ENCODE data around the gene RAP1A.

DNA sequence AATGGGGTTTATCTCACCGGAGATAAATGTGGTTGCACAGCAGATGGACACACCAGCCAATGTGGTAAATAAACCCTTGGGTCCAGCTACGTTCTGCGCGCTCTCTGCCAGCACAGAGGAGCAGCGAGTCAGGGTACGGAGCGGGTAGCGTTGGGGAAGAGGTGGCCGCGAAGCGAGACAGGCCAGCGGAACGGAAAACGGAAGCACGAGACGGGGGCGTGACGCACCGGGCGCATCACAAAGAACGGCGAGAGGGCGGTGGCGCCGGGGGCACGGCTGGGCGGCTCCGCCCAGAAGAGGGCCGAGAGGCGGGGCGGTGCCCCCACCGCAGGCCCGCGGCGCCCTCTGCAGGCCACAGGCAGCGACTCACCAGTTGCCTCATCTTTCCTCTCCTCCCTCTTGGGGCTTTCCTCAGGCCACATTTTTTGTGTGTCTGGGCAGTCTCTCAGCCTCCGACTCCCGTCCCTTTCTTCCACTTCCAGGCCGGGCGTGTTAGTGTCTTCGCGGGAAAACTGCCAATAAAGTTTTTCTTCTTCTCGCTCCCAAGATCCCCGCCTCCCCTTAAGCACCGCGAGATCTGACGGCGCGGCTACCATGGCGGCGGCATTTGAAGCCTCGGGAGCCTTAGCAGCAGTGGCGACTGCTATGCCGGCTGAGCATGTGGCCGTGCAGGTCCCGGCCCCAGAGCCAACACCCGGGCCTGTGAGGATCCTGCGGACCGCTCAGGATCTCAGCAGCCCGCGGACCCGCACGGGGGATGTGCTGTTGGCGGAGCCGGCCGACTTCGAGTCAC, 135.9 kb downstream of the RAP1A start, which contains the start of gene DDX20:
- TF ChIP-seq, protein P1, sequence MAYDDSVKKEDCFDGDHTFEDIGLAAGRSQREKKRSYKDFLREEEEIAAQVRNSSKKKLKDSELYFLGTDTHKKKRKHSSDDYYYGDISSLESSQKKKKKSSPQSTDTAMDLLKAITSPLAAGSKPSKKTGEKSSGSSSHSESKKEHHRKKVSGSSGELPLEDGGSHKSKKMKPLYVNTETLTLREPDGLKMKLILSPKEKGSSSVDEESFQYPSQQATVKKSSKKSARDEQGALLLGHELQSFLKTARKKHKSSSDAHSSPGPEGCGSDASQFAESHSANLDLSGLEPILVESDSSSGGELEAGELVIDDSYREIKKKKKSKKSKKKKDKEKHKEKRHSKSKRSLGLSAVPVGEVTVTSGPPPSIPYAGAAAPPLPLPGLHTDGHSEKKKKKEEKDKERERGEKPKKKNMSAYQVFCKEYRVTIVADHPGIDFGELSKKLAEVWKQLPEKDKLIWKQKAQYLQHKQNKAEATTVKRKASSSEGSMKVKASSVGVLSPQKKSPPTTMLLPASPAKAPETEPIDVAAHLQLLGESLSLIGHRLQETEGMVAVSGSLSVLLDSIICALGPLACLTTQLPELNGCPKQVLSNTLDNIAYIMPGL (CRISPR knock-in tag; IDR thresholded peaks at IDR 0.05) = peak; percentile 82
- TF ChIP-seq, protein P2, sequence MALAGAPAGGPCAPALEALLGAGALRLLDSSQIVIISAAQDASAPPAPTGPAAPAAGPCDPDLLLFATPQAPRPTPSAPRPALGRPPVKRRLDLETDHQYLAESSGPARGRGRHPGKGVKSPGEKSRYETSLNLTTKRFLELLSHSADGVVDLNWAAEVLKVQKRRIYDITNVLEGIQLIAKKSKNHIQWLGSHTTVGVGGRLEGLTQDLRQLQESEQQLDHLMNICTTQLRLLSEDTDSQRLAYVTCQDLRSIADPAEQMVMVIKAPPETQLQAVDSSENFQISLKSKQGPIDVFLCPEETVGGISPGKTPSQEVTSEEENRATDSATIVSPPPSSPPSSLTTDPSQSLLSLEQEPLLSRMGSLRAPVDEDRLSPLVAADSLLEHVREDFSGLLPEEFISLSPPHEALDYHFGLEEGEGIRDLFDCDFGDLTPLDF (CRISPR knock-in tag; IDR thresholded peaks at IDR 0.05) = no peak
- no peak for TF ChIP-seq TCF7 (CRISPR knock-in tag; IDR thresholded peaks at IDR 0.05; ENCODE audit: low read depth)
- TF ChIP-seq, protein P3, sequence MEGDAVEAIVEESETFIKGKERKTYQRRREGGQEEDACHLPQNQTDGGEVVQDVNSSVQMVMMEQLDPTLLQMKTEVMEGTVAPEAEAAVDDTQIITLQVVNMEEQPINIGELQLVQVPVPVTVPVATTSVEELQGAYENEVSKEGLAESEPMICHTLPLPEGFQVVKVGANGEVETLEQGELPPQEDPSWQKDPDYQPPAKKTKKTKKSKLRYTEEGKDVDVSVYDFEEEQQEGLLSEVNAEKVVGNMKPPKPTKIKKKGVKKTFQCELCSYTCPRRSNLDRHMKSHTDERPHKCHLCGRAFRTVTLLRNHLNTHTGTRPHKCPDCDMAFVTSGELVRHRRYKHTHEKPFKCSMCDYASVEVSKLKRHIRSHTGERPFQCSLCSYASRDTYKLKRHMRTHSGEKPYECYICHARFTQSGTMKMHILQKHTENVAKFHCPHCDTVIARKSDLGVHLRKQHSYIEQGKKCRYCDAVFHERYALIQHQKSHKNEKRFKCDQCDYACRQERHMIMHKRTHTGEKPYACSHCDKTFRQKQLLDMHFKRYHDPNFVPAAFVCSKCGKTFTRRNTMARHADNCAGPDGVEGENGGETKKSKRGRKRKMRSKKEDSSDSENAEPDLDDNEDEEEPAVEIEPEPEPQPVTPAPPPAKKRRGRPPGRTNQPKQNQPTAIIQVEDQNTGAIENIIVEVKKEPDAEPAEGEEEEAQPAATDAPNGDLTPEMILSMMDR (IDR thresholded peaks at IDR 0.05) = peak; percentile 69; the same call in 1 of the 2 replicates
- TF ChIP-seq, protein P4, sequence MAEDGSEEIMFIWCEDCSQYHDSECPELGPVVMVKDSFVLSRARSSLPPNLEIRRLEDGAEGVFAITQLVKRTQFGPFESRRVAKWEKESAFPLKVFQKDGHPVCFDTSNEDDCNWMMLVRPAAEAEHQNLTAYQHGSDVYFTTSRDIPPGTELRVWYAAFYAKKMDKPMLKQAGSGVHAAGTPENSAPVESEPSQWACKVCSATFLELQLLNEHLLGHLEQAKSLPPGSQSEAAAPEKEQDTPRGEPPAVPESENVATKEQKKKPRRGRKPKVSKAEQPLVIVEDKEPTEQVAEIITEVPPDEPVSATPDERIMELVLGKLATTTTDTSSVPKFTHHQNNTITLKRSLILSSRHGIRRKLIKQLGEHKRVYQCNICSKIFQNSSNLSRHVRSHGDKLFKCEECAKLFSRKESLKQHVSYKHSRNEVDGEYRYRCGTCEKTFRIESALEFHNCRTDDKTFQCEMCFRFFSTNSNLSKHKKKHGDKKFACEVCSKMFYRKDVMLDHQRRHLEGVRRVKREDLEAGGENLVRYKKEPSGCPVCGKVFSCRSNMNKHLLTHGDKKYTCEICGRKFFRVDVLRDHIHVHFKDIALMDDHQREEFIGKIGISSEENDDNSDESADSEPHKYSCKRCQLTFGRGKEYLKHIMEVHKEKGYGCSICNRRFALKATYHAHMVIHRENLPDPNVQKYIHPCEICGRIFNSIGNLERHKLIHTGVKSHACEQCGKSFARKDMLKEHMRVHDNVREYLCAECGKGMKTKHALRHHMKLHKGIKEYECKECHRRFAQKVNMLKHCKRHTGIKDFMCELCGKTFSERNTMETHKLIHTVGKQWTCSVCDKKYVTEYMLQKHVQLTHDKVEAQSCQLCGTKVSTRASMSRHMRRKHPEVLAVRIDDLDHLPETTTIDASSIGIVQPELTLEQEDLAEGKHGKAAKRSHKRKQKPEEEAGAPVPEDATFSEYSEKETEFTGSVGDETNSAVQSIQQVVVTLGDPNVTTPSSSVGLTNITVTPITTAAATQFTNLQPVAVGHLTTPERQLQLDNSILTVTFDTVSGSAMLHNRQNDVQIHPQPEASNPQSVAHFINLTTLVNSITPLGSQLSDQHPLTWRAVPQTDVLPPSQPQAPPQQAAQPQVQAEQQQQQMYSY (CRISPR knock-in tag; IDR thresholded peaks at IDR 0.05) = peak; percentile 85
